Suprapubic skin (tissue), 4 donors: ENCODE data around the gene POLG.

Experiments
- CTCF ChIP-seq, 2 donors: fragments of 200-600 bp in 1 of 2; fragments of 450-650 bp in 1 of 2; sonication (generic) in 1 of 2; IDR thresholded peaks; one replicate each; pipeline ENCODE4 v1.5.1; 2016 to 2019; ENCODE audit warnings: antibody characterized with exemption in 2 of 2, mild to moderate bottlenecking in 1 of 2, moderate library complexity in 1 of 2
- EP300 ChIP-seq: sonication (generic); formaldehyde crosslinking; IDR thresholded peaks from one replicate; pipeline ENCODE4 v1.6.1; 2017; ENCODE audit warnings: antibody characterized with exemption
- POLR2A ChIP-seq, 2 donors: fragments of 450-650 bp; IDR thresholded peaks; one replicate each; pipeline ENCODE4 v1.6.1; 2017; ENCODE audit warnings: antibody characterized with exemption in 2 of 2, mild to moderate bottlenecking in 2 of 2, moderate library complexity in 2 of 2
- POLR2AphosphoS5 ChIP-seq, 3 donors: sonication (generic); formaldehyde crosslinking; IDR thresholded peaks; one replicate each; pipeline ENCODE4 v1.6.1; 2017; ENCODE audit warnings: antibody characterized with exemption in 3 of 3

- TF ChIP-seq CTCF (IDR thresholded peaks at IDR 0.05) (no peak), POLR2A (IDR thresholded peaks at IDR 0.05) (no peak), POLR2AphosphoS5 (IDR thresholded peaks at IDR 0.05) (no peak), EP300 (no peak)
Observed at GRCh38 chr15:89366656-89367393, 32.2 kb upstream of the POLG start.
